HepG2 (cell line): ENCODE results near the gene FKBP10. TPM values are rescaled to one million over a fixed set of nuclear protein-coding genes. Genes with fewer than 3 reads are reported as not detected.

Experiments used
- CSRNP1 ChIP-seq: sonication (generic); formaldehyde crosslinking; IDR thresholded peaks from 2 replicates; pipeline ENCODE4 v1.8.1; 2023; ENCODE audit warnings: mild to moderate bottlenecking, missing genetic modification reagents
- DRAP1 ChIP-seq: IDR thresholded peaks from 2 replicates; pipeline ENCODE4 v1.6.1; 2016; ENCODE audit warnings: missing genetic modification reagents, missing compliant biosample characterization
- FOXC1 ChIP-seq: sonication (generic); formaldehyde crosslinking; IDR thresholded peaks from 2 replicates; pipeline ENCODE4 v1.8.0; 2022; ENCODE audit warnings: mild to moderate bottlenecking, missing genetic modification reagents, borderline replicate concordance
- FOXK2 ChIP-seq: fragments of 450-650 bp; IDR thresholded peaks from 2 replicates; pipeline ENCODE4 v1.6.1; 2016
- GMEB1 ChIP-seq: sonication (generic); formaldehyde crosslinking; IDR thresholded peaks from 2 replicates; pipeline ENCODE4 v1.5.1; 2020; ENCODE audit warnings: missing genetic modification reagents, mild to moderate bottlenecking, borderline replicate concordance
- HNF1A ChIP-seq, 2 experiments: sonication (generic) in 1 of 2; formaldehyde crosslinking in 1 of 2; IDR thresholded peaks; 2 replicates each; pipeline versions ENCODE4 v1.4.0 to v1.6.1; 2016 to 2020; ENCODE audit warnings: borderline replicate concordance in 1 of 2, low read depth in 1 of 2, mild to moderate bottlenecking in 1 of 2, missing genetic modification reagents in 1 of 2
- KDM5B ChIP-seq: sonication (generic); formaldehyde crosslinking; IDR thresholded peaks from 2 replicates; pipeline ENCODE4 v1.4.0; 2020; ENCODE audit warnings: missing genetic modification reagents, mild to moderate bottlenecking, borderline replicate concordance
- ZMYM4 ChIP-seq: sonication (generic); formaldehyde crosslinking; IDR thresholded peaks from 2 replicates; pipeline ENCODE4 v1.8.1; 2023; ENCODE audit warnings: mild to moderate bottlenecking, missing genetic modification reagents
- ZNF280B ChIP-seq: sonication (generic); formaldehyde crosslinking; IDR thresholded peaks from 2 replicates; pipeline ENCODE4 v1.5.0; 2020; ENCODE audit warnings: missing genetic modification reagents, mild to moderate bottlenecking, borderline replicate concordance
- ZNF724P ChIP-seq: sonication (generic); formaldehyde crosslinking; IDR thresholded peaks from 2 replicates; pipeline ENCODE4 v1.8.0; 2022; ENCODE audit warnings: missing genetic modification reagents, borderline replicate concordance
- ZNF761 ChIP-seq: sonication (generic); formaldehyde crosslinking; conservative IDR thresholded peaks from 2 replicates; pipeline ENCODE4 v1.4.0; 2020; ENCODE audit warnings: mild to moderate bottlenecking, missing genetic modification reagents
- ZSCAN22 ChIP-seq: sonication (generic); formaldehyde crosslinking; IDR thresholded peaks from 2 replicates; pipeline ENCODE4 v1.4.0; 2020; ENCODE audit warnings: mild to moderate bottlenecking, missing genetic modification reagents
- ZXDC ChIP-seq: sonication (generic); formaldehyde crosslinking; IDR thresholded peaks from 2 replicates; pipeline ENCODE4 v1.5.0; 2020; ENCODE audit warnings: mild to moderate bottlenecking, missing genetic modification reagents
- polyA plus RNA-seq, 8 experiments: library from polyadenylated mRNA; depleted of rRNA in 3 of 8; stranded (reverse) in 7 of 8; unstranded in 1 of 8; fragments of >200 nt; fragmentation: Illumina TruSeq in 4 of 8; extraction: Trizol in 4 of 8; gene quantifications; 2 replicates each; pipeline versions ENCODE4 v1.2.1 to v1.2.3, GENCODE V29; 2011 to 2016; ENCODE audit warnings: low read depth in 4 of 8, missing spikeins in 1 of 8, mixed read lengths in 1 of 8; ENCODE audit not compliant: insufficient read depth in 1 of 8
- total RNA-seq, 5 experiments: library from RNA; depleted of rRNA; stranded (reverse); fragments of >200 nt; fragmentation: Illumina TruSeq; extraction: Trizol; gene quantifications; 2 replicates each; pipeline ENCODE4 v1.2.3, GENCODE V29; 2016; ENCODE audit warnings: low read depth in 1 of 5

FKBP10 gene
- total and polyA plus RNA-seq, 2 of the 13 experiments (the other 11 are each of a cell fraction or from before 2014, with no cell fraction given): 149 to 573 TPM

GRCh38 chr17:41801374-41802271, 11.2 kb upstream of the FKBP10 start (continued):
- TF ChIP-seq ZXDC (CRISPR knock-in tag): 0 out of 2 replicates have a peak, but pooled peaks have one; percentile 41
- TF ChIP-seq HNF1A (IDR thresholded peaks at IDR 0.05; ENCODE audit: low read depth): no peak
- peak; percentile 65 for TF ChIP-seq HNF1A (CRISPR knock-in tag; IDR thresholded peaks at IDR 0.05; ENCODE audit: borderline replicate concordance)
- TF ChIP-seq ZMYM4 (CRISPR knock-in tag): 0 out of 2 replicates have a peak, but pooled peaks have one; percentile 39
- TF ChIP-seq CSRNP1 (CRISPR knock-in tag): peak; percentile 36; the same call in 1 of the 2 replicates
- TF ChIP-seq FOXC1 (CRISPR knock-in tag): 0 out of 2 replicates have a peak, but pooled peaks have one; percentile 68
- no peak for TF ChIP-seq FOXK2
- TF ChIP-seq ZNF724P (CRISPR knock-in tag): no peak
- 0 out of 2 replicates have a peak, but pooled peaks have one; percentile 15 for TF ChIP-seq ZNF280B (CRISPR knock-in tag)
- TF ChIP-seq ZSCAN22: peak; percentile 80; the same call in 1 of the 2 replicates
- 0 out of 2 replicates have a peak, but pooled peaks have one; percentile 59 for TF ChIP-seq ZNF761 (CRISPR knock-in tag)
- peak; percentile 42; the same call in 1 of the 2 replicates for TF ChIP-seq GMEB1 (CRISPR knock-in tag)
- TF ChIP-seq DRAP1: 0 out of 2 replicates have a peak, but pooled peaks have one; percentile 38
- TF ChIP-seq KDM5B (CRISPR knock-in tag): peak; percentile 75; the same call in 1 of the 2 replicates
